Measurements from ENCODE around the gene CMSS1.
"Not testable (repeated sequence)": the region's sequence is repeated elsewhere in the genome, so short reads cannot be mapped to it uniquely, and the experiment has no call there.

The CMSS1 gene

GRCh38 chr3:100024520-100025303, 207.1 kb downstream of the CMSS1 start:
- no peak for DNase-seq (ENCODE audit: low read depth)

- no peak for DNase-seq (ENCODE audit: low read depth)
Measured at GRCh38 chr3:100027321-100027720, 209.7 kb downstream of the CMSS1 start.

- no peak for DNase-seq (ENCODE audit: low read depth)
Measured at GRCh38 chr3:100029052-100029451, 211.4 kb downstream of the CMSS1 start.

GRCh38 chr3:100029689-100030088, 212.0 kb downstream of the CMSS1 start:
- no peak for DNase-seq (ENCODE audit: low read depth)

- DNase-seq (ENCODE audit: low read depth): no peak
Measured at GRCh38 chr3:100030346-100030745, 212.7 kb downstream of the CMSS1 start.

- DNase-seq (ENCODE audit: low read depth): no peak
Measured at GRCh38 chr3:100030914-100031425, 213.3 kb downstream of the CMSS1 start.

- no peak for DNase-seq (ENCODE audit: low read depth)
Measured at GRCh38 chr3:100032243-100032642, 214.6 kb downstream of the CMSS1 start.

- DNase-seq (ENCODE audit: low read depth): no peak
Measured at GRCh38 chr3:100033184-100033583, 215.5 kb downstream of the CMSS1 start.

GRCh38 chr3:100033903-100034471, 216.3 kb downstream of the CMSS1 start:
- no peak for DNase-seq (ENCODE audit: low read depth)

- no peak for DNase-seq (ENCODE audit: low read depth)
Measured at GRCh38 chr3:100039075-100039474, 221.4 kb downstream of the CMSS1 start.

- DNase-seq (ENCODE audit: low read depth): no peak
Measured at GRCh38 chr3:100040451-100041225, 223.0 kb downstream of the CMSS1 start.

- DNase-seq (ENCODE audit: low read depth): no peak
Measured at GRCh38 chr3:100041328-100041749, 223.7 kb downstream of the CMSS1 start.

GRCh38 chr3:100042166-100042981, 224.7 kb downstream of the CMSS1 start:
- no peak for DNase-seq (ENCODE audit: low read depth)

GRCh38 chr3:100043271-100043670, 225.6 kb downstream of the CMSS1 start:
- no peak for DNase-seq (ENCODE audit: low read depth)

- DNase-seq (ENCODE audit: low read depth): no peak
Measured at GRCh38 chr3:100044369-100044768, 226.7 kb downstream of the CMSS1 start.

- no peak for DNase-seq (ENCODE audit: low read depth)
Measured at GRCh38 chr3:100045696-100046095, 228.0 kb downstream of the CMSS1 start.

GRCh38 chr3:100046986-100047385, 229.3 kb downstream of the CMSS1 start:
- no peak for DNase-seq (ENCODE audit: low read depth)

- DNase-seq (ENCODE audit: low read depth): no peak
Measured at GRCh38 chr3:100047455-100048141, 229.9 kb downstream of the CMSS1 start.

GRCh38 chr3:100048248-100048647, 230.6 kb downstream of the CMSS1 start:
- DNase-seq (ENCODE audit: low read depth): no peak

GRCh38 chr3:100051513-100051912, 233.9 kb downstream of the CMSS1 start:
- DNase-seq (ENCODE audit: low read depth): not testable (repeated sequence)

- no peak for DNase-seq (ENCODE audit: low read depth)
Measured at GRCh38 chr3:100053951-100054620, 236.4 kb downstream of the CMSS1 start.
